ENCODE measurements around the gene ACBD6.
A peak's percentile ranks its signal among the peaks of the same experiment; 100 is the strongest.

Gene ACBD6

GRCh38 chr1:180248731-180249681 is 253.4 kb downstream of the ACBD6 start:
- no peak overlapping the region for H3K4me3 ChIP-seq
- no peaks in the 10 kb centered on the region for H3K9me3 ChIP-seq
- no peaks in the 10 kb centered on the region for H3K36me3 ChIP-seq
- DNase-seq: peak in 1 of 2 donors; percentile 51
- intact Hi-C loops (cut with DNase I; ENCODE audit: low total_unique reads): no loop called here
- H3K27me3 ChIP-seq: peaks cover 0 to 40% of the 10 kb centered on the region in 2 donors
- H3K4me1 ChIP-seq: no peaks in the 10 kb centered on the region
- no peak for TF ChIP-seq CTCF (IDR thresholded peaks at IDR 0.05)
- H3K27ac ChIP-seq: no peak overlapping the region

GRCh38 chr1:180248176-180248575 is 254.2 kb downstream of the ACBD6 start:
- peak in 1 of 2 donors; percentile 45 for DNase-seq
- TF ChIP-seq CTCF (IDR thresholded peaks at IDR 0.05): no peak
- Histone ChIP-seq H3K4me1 (no peaks in the 10 kb centered on the region), H3K27ac (no peak overlapping the region), H3K27me3 (peaks cover 0 to 39% of the 10 kb centered on the region in 2 donors), H3K4me3 (no peak overlapping the region), H3K36me3 (no peaks in the 10 kb centered on the region), H3K9me3 (no peaks in the 10 kb centered on the region)
- intact Hi-C loops (cut with DNase I; ENCODE audit: low total_unique reads): no loop called here

GRCh38 chr1:180247580-180247979 is 254.8 kb downstream of the ACBD6 start:
- H3K36me3 ChIP-seq: no peaks in the 10 kb centered on the region
- DNase-seq: peak in 1 of 2 donors; percentile 44
- H3K27ac ChIP-seq: no peak overlapping the region
- H3K27me3 ChIP-seq: peaks cover 0 to 41% of the 10 kb centered on the region in 2 donors
- H3K9me3 ChIP-seq: no peaks in the 10 kb centered on the region
- intact Hi-C loops (cut with DNase I; ENCODE audit: low total_unique reads): no loop called here
- TF ChIP-seq CTCF (IDR thresholded peaks at IDR 0.05): no peak
- no peak overlapping the region for H3K4me3 ChIP-seq
- H3K4me1 ChIP-seq: no peaks in the 10 kb centered on the region

GRCh38 chr1:180247061-180247460 is 255.3 kb downstream of the ACBD6 start:
- no peaks in the 10 kb centered on the region for H3K4me1 ChIP-seq
- TF ChIP-seq CTCF (IDR thresholded peaks at IDR 0.05): no peak
- H3K9me3 ChIP-seq: no peaks in the 10 kb centered on the region
- H3K27me3 ChIP-seq: peaks cover 0 to 44% of the 10 kb centered on the region in 2 donors
- no peak overlapping the region for H3K27ac ChIP-seq
- no peaks in the 10 kb centered on the region for H3K36me3 ChIP-seq
- no peak for DNase-seq
- H3K4me3 ChIP-seq: no peak overlapping the region
- intact Hi-C loops (cut with DNase I; ENCODE audit: low total_unique reads): no loop called here

GRCh38 chr1:180246579-180246978 is 255.8 kb downstream of the ACBD6 start:
- Histone ChIP-seq H3K4me3 (no peak overlapping the region), H3K36me3 (no peaks in the 10 kb centered on the region), H3K9me3 (no peaks in the 10 kb centered on the region), H3K4me1 (no peaks in the 10 kb centered on the region), H3K27ac (no peak overlapping the region), H3K27me3 (peaks cover 0 to 43% of the 10 kb centered on the region in 2 donors)
- intact Hi-C loops (cut with DNase I; ENCODE audit: low total_unique reads): no loop called here
- no peak for DNase-seq
- TF ChIP-seq CTCF (IDR thresholded peaks at IDR 0.05): no peak
